Astrocyte of the spinal cord (primary cell): Measurements from ENCODE around the gene PLD3.

Source experiments
- DNase-seq: peaks from one replicate; pipeline ENCODE4 v3.0.0; 2011; ENCODE audit warnings: low read depth, low spot score
- H3K4me3 ChIP-seq: 2 replicates; pipeline ENCODE4 v1.5.1; 2011; ENCODE audit warnings: low read depth, mild to moderate bottlenecking, low read length, moderate library complexity
- CTCF ChIP-seq: IDR thresholded peaks from 2 replicates; pipeline ENCODE4 v1.5.1; 2012; ENCODE audit warnings: low read depth, mild to moderate bottlenecking, low read length, inconsistent platforms
- in situ Hi-C: cut with HindIII; loops from 2 replicates; pipeline ENCODE4 v1.10.0; 2017; ENCODE audit warnings: low sequenced_read_pairs

Gene PLD3

GRCh38 chr19:40394816-40395210 is 46.3 kb downstream of the PLD3 start:
- in situ Hi-C loops = no loop called here

GRCh38 chr19:40395956-40396355 is 47.5 kb downstream of the PLD3 start:
- in situ Hi-C loops = no loop called here
- no peak overlapping the region for H3K4me3 ChIP-seq
- DNase-seq = no peak
- no peak for TF ChIP-seq CTCF

More at GRCh38 chr19:40394816-40395210, 46.3 kb downstream of the PLD3 start:
- no peak for DNase-seq
- H3K4me3 ChIP-seq = no peak overlapping the region
- no peak for TF ChIP-seq CTCF

GRCh38 chr19:40396886-40397567 is 48.5 kb downstream of the PLD3 start:
- H3K4me3 ChIP-seq = no peak overlapping the region
- TF ChIP-seq CTCF = no peak
- DNase-seq = no peak
- in situ Hi-C loops = no loop called here

- DNase-seq = no peak
- in situ Hi-C loops = no loop called here
- H3K4me3 ChIP-seq = no peak overlapping the region
- TF ChIP-seq CTCF = no peak
These were observed 49.0 kb downstream of the PLD3 start for GRCh38 chr19:40397568-40397906.

GRCh38 chr19:40398417-40399131 is 50.1 kb downstream of the PLD3 start:
- DNase-seq = peak; percentile 36
- TF ChIP-seq CTCF = no peak
- H3K4me3 ChIP-seq = no peak overlapping the region
- in situ Hi-C loops = no loop called here

GRCh38 chr19:40400559-40400958 is 52.1 kb downstream of the PLD3 start:
- no peak overlapping the region for H3K4me3 ChIP-seq
- in situ Hi-C loops = no loop called here
- no peak for DNase-seq
- TF ChIP-seq CTCF = no peak
